GM18526 (cell line): ENCODE results near the gene EID1.

Source experiments
- POLR2A ChIP-seq: IDR thresholded peaks from 3 replicates; pipeline ENCODE4 v1.6.1; 2011; ENCODE audit not compliant: insufficient read length; ENCODE audit errors: extremely low read depth

EID1 gene

DNA sequence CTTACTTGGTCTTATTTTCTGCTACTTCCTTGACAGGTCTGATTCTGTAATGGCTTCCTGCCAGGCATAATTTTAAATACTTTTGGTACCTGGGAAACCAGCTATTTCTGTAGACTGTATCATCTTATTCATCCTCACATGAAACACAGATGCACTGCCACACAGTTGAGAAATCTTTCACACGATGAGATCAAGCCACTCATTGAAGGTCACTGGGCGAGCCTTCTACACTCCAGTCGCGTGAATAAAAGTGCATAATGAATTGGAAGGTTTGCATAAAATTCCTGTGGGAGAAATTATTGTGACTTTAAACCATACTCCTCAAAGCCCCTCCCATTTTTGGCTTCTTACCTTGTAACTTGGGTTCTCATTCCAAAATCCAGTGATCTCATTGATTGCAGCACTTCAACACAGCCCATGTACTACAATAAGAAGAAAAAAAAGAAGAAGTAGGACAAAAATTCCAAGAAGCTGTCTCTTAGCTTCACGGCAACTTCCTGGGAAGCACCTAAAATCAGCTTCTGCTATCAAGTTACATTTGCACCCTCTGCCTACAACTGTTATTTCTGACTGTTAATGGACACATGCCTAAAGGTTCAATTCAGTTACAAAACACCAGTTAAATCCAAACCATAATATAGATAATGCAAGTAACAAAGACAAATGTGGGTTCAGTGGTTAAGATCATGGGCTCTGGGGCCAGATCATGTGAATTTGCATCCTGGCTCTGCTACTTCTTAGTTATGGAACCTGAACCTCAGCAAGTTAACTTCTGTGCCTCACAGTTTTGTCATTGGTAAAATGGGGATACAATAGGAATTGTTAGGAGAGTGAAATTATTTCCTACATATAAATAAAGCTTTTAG lies 46.8 kb downstream of the EID1 start:
- TF ChIP-seq POLR2A = no peak

DNA sequence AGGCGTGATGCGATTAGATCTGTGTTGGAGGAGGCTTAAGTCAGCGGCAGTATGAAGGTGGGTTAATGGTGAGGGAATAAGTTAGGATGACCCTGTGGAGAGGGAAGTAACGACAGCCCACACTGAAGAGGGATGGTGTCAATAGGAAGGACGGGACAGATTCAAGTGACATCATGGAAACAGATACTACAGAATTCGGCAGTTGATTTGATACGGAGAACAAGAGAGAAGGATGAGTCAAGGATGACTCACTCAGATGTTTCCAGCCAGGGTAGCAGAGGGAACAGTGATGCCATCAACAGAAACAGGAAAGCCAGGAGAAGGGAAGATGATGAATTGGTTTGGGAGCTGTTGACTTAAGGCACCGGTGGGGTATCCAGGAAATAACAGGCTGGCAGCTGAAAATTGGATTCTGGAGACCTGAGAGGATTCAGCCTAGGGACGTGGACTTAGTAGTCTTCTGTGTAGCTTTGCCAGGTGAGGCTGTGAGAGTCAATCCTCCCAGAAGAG lies 47.8 kb downstream of the EID1 start:
- TF ChIP-seq POLR2A = no peak

DNA sequence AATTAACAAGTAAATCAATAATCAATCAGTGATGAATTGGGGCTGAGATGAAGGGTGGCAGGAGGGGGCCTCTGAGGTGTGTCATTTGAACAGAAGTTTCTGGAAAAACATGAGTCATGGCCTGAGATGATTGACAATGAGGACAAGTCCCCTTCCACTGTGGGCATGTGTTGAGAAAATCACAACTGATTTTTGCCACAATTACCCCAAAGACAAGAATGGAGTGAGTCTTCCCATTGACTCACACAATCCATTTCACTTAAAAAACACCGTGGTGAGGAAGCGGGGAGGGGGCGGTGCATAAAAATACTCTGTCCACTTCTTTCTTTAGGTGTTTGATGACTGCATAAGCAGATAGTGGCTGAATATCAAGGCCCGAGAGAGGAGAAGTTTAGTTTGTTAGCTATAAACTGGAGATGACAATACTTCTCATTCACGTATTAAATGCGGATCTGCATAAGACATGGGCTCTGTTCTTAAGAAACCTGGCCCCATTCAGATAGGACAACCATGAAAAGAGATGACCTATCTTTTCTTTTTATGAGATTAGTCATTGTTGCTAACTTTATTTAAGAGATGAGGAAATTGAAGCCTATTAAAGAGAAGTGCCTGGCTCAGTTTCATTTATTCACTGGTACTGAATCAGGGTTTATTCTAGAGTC lies 51.1 kb downstream of the EID1 start:
- TF ChIP-seq POLR2A = no peak

DNA sequence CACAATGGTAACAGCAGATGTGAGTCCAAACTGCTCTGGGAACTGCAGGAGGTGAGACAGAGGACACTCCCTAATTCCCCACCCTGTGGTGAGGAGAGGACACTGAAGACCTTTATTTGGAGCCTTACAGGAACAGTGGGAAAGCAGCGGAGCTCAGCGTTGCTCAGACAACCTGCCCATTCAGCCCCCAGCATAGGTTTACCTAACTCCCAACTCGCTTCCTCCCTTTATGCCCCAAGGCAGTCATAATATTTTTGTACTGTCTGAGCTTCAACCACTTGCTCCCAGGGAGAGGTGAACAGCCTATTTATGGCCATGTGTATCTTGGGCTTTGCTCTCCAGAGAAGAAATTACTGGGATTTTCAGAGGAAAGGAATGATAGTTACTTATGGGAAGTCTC lies 51.7 kb downstream of the EID1 start:
- TF ChIP-seq POLR2A = no peak
